Prostate gland (tissue), 2 donors: ENCODE data around the gene TCERG1L. TPM values are rescaled to one million over a fixed set of nuclear protein-coding genes. Genes with fewer than 3 reads are reported as not detected.

ENCODE experiments used
- DNase-seq: peaks from one replicate; pipeline ENCODE4 v3.0.0-alpha.2; 2019; ENCODE audit warnings: low spot score
- H3K27ac ChIP-seq, 2 donors: fragments of 200-600 bp; sonication (generic); 2 replicates each; pipeline ENCODE4 v1.5.1; 2017 to 2019
- H3K27me3 ChIP-seq: fragments of 200-600 bp; sonication (generic); replicated peaks from 2 replicates; pipeline ENCODE4 v1.5.1; 2019; ENCODE audit not compliant: insufficient read depth
- H3K36me3 ChIP-seq, 2 donors: fragments of 200-600 bp; sonication (generic); 1 replicate in 1 of 2; 2 replicates in 1 of 2; pipeline versions ENCODE4 v1.5.1 to v1.8.1; 2017 to 2019
- H3K4me1 ChIP-seq: fragments of 200-600 bp; sonication (generic); replicated peaks from 2 replicates; pipeline ENCODE4 v1.5.1; 2019
- H3K4me3 ChIP-seq, 2 donors: fragments of 200-600 bp; sonication (generic); 2 replicates each; pipeline ENCODE4 v1.5.1; 2017 to 2019
- H3K9me3 ChIP-seq: fragments of 200-600 bp; sonication (generic); 2 replicates; pipeline ENCODE4 v1.5.1; 2017
- POLR2A ChIP-seq: fragments of 450-650 bp; IDR thresholded peaks from one replicate; pipeline ENCODE4 v1.6.1; 2016; ENCODE audit warnings: antibody characterized with exemption, mild to moderate bottlenecking
- POLR2AphosphoS5 ChIP-seq: sonication (generic); formaldehyde crosslinking; IDR thresholded peaks from one replicate; pipeline ENCODE4 v1.6.1; 2017; ENCODE audit warnings: antibody characterized with exemption
- WGBS: methylation state at CpG from one replicate; pipeline ENCODE4 v1.1.5; 2018; 5-methylcytosine and 5-hydroxymethylcytosine counted together
- intact Hi-C: fragments of 100-400 bp; cut with DNase I; formaldehyde crosslinking; loops from one replicate; pipeline ENCODE4 v1.14.2; 2022
- total RNA-seq, 2 donors: library from RNA; depleted of rRNA; stranded (reverse); fragments of >200 nt; gene quantifications; one replicate each; pipeline ENCODE4 v1.1.0, GENCODE V29; 2016
- TF ChIP-seq, protein P1 (sequence below), 4 experiments: fragments of 200-600 bp in 2 of 4; fragments of 450-650 bp in 2 of 4; sonication (generic) in 2 of 4; IDR thresholded peaks; 1 replicate in 3 of 4; 2 replicates in 1 of 4; pipeline ENCODE4 v1.5.1; 2016 to 2019; ENCODE audit warnings: antibody characterized with exemption in 4 of 4, mild to moderate bottlenecking in 2 of 4, moderate library complexity in 2 of 4

Gene TCERG1L
- total RNA-seq, 2 donors from 2014 or later, result 0.23 to 4.0 TPM

GRCh38 chr10:131116991-131117375 lies 194.5 kb downstream of the TCERG1L start:
- no peak for TF ChIP-seq POLR2AphosphoS5
- no peak for TF ChIP-seq POLR2A
- TF ChIP-seq, protein P1, sequence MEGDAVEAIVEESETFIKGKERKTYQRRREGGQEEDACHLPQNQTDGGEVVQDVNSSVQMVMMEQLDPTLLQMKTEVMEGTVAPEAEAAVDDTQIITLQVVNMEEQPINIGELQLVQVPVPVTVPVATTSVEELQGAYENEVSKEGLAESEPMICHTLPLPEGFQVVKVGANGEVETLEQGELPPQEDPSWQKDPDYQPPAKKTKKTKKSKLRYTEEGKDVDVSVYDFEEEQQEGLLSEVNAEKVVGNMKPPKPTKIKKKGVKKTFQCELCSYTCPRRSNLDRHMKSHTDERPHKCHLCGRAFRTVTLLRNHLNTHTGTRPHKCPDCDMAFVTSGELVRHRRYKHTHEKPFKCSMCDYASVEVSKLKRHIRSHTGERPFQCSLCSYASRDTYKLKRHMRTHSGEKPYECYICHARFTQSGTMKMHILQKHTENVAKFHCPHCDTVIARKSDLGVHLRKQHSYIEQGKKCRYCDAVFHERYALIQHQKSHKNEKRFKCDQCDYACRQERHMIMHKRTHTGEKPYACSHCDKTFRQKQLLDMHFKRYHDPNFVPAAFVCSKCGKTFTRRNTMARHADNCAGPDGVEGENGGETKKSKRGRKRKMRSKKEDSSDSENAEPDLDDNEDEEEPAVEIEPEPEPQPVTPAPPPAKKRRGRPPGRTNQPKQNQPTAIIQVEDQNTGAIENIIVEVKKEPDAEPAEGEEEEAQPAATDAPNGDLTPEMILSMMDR (IDR thresholded peaks at IDR 0.05), result no peak
- no peaks in the 10 kb centered on the region for H3K4me1 ChIP-seq
- no peak overlapping the region for H3K27ac ChIP-seq
- H3K4me3 ChIP-seq, result no peak overlapping the region
- no peaks in the 10 kb centered on the region for H3K36me3 ChIP-seq
- WGBS, result 74% methylated on average over 9 of the region's 9 CpGs
- no peak for DNase-seq
- no peaks in the 10 kb centered on the region for H3K9me3 ChIP-seq
- no peaks in the 10 kb centered on the region for H3K27me3 ChIP-seq
- intact Hi-C loops, result no loop called here

DNA sequence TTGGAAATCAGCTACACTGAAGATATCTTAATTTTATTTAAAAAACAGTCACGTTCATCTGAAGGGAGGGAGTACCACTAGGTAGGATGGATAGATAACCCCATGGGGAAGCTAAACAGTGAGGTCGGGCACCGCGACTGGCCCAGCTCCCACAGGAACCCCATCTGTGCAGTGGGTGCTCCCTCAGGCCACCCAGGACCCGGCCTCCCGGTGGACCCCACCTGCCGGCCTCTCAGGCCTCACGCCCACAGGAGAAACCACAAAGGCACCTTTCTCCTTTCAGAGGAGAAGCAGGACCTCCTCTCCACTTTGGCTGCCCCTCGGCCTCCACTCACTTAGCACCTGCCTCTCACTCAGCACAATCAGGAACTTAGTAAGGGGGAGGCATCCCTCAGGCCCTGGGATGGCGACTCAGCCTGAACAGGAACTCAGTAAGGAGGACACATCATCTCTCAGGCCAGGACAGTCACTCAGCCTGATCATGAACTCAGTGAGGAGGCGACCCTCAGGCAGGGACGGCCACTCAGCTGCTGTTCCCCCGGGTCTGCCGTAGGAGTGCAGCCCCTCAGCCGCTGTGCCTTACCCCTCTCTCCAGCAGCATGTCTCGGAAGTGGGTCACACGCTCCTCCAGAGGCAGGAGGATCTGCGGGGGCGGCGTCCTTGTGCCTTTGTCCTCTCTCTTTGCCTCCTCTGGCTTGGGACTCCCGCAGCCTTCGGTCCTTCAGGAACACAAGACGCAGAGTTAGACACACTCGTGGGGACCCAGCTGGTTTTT lies 195.1 kb downstream of the TCERG1L start:
- Histone ChIP-seq H3K27ac (no peak overlapping the region), H3K9me3 (no peaks in the 10 kb centered on the region), H3K27me3 (no peaks in the 10 kb centered on the region), H3K36me3 (no peaks in the 10 kb centered on the region), H3K4me3 (no peak overlapping the region), H3K4me1 (no peaks in the 10 kb centered on the region)
- TF ChIP-seq, protein P1 (IDR thresholded peaks at IDR 0.05), result no peak
- TF ChIP-seq POLR2A (no peak), POLR2AphosphoS5 (no peak)
- 85% methylated on average over 24 of the region's 24 CpGs for WGBS
- intact Hi-C loops, result no loop called here
- no peak for DNase-seq

GRCh38 chr10:131115801-131116200 lies 195.7 kb downstream of the TCERG1L start:
- H3K27me3 ChIP-seq, result no peaks in the 10 kb centered on the region
- DNase-seq, result no peak
- TF ChIP-seq POLR2A, result no peak
- no peak for TF ChIP-seq POLR2AphosphoS5
- TF ChIP-seq, protein P1 (IDR thresholded peaks at IDR 0.05), result no peak
- H3K4me1 ChIP-seq, result no peaks in the 10 kb centered on the region
- H3K9me3 ChIP-seq, result no peaks in the 10 kb centered on the region
- H3K4me3 ChIP-seq, result no peak overlapping the region
- 82% methylated on average over 4 of the region's 4 CpGs for WGBS
- H3K36me3 ChIP-seq, result no peaks in the 10 kb centered on the region
- H3K27ac ChIP-seq, result no peak overlapping the region
- intact Hi-C loops, result no loop called here

DNA sequence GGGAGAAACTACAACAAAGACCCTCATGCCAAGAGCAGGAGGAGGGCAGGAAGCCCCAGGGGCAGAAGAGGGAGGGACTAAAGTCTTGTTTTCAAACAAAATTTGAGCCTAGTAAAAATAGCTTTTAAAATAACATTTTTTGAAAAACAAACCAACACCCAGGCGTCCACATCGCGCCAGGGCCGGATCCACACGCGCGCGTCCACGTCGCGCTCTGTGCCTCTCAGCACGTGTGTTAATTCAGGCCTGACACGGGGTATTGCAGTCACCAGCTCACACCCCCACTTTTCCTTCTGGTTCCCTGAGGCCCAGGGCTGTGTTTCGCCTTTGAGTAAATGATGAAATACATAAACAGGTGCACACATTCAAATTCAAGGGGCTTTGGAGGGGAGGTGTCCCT lies 196.2 kb downstream of the TCERG1L start:
- TF ChIP-seq POLR2A, result no peak
- no peak for TF ChIP-seq POLR2AphosphoS5
- TF ChIP-seq, protein P1 (IDR thresholded peaks at IDR 0.05), result no peak
- Histone ChIP-seq H3K27ac (no peak overlapping the region), H3K9me3 (no peaks in the 10 kb centered on the region), H3K36me3 (no peaks in the 10 kb centered on the region), H3K4me3 (no peak overlapping the region), H3K27me3 (no peaks in the 10 kb centered on the region), H3K4me1 (no peaks in the 10 kb centered on the region)
- intact Hi-C loops, result no loop called here
- DNase-seq, result no peak
- 89% methylated on average over 14 of the region's 14 CpGs for WGBS

- no peak for DNase-seq
- no peaks in the 10 kb centered on the region for H3K9me3 ChIP-seq
- no peaks in the 10 kb centered on the region for H3K4me1 ChIP-seq
These were observed 196.7 kb downstream of the TCERG1L start for GRCh38 chr10:131114846-131115245.

More at GRCh38 chr10:131114846-131115245, 196.7 kb downstream of the TCERG1L start:
- H3K4me3 ChIP-seq, result no peak overlapping the region
- H3K27me3 ChIP-seq, result no peaks in the 10 kb centered on the region
- no peak overlapping the region for H3K27ac ChIP-seq
- WGBS, result 79% methylated on average over 15 of the region's 15 CpGs
- intact Hi-C loops, result no loop called here
- no peaks in the 10 kb centered on the region for H3K36me3 ChIP-seq
- TF ChIP-seq POLR2AphosphoS5 (no peak), POLR2A (no peak)
- TF ChIP-seq, protein P1 (IDR thresholded peaks at IDR 0.05), result no peak
